ENCODE data around the gene PABPN1. TPM values are rescaled to one million over a fixed set of nuclear protein-coding genes. Genes with fewer than 3 reads are reported as not detected.

PABPN1 gene
- total RNA-seq, 1 donor from 2014 or later, result 70.7 TPM

DNA sequence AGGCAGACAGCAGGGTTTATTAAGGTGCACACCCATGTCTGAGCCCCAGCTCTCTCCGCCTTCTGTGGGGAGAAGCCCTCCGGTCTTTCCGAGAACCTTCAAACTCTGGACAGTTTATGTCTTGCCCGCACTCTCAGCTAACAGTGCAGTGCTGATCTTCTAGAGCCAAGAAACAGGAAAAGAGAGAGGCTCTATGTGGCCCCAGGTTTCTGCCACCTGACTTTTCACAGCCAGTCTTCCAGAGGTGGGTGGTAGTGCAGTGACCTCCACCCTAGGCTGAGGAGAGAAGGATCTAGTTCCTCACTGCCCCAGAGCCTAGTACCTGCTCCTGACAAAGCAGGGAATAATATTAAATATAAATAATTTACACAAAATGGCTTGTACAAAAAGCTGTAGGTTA, 35.4 kb downstream of the PABPN1 start:
- H3K4me3 ChIP-seq (ENCODE audit: low read depth, low read length), result no peak overlapping the region

DNA sequence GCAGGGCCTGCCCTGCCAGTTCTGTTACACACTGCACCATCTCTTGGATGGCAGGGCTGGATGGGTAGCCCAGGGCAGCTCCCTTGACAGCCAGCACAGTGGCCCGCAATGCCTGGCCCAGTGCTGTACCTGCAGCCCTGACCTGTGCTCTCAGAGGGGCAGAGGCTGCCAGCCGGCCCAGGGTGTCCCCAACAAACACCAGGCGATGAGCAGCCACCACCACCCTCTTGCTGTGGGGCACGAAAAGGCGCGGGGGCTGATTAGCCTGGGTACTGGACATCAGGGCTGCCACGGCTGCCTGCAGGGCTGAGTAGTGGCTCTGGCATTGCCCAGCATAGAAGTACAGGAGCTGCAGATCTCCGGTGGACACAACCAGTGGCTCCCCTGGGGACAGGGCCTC, 36.0 kb downstream of the PABPN1 start:
- no peaks in the 10 kb centered on the region for H3K36me3 ChIP-seq (ENCODE audit: control insufficient read depth, insufficient read depth, low read length)
- TF ChIP-seq, protein P1, sequence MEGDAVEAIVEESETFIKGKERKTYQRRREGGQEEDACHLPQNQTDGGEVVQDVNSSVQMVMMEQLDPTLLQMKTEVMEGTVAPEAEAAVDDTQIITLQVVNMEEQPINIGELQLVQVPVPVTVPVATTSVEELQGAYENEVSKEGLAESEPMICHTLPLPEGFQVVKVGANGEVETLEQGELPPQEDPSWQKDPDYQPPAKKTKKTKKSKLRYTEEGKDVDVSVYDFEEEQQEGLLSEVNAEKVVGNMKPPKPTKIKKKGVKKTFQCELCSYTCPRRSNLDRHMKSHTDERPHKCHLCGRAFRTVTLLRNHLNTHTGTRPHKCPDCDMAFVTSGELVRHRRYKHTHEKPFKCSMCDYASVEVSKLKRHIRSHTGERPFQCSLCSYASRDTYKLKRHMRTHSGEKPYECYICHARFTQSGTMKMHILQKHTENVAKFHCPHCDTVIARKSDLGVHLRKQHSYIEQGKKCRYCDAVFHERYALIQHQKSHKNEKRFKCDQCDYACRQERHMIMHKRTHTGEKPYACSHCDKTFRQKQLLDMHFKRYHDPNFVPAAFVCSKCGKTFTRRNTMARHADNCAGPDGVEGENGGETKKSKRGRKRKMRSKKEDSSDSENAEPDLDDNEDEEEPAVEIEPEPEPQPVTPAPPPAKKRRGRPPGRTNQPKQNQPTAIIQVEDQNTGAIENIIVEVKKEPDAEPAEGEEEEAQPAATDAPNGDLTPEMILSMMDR (IDR thresholded peaks at IDR 0.05; ENCODE audit: insufficient read depth, low read length, poor library complexity, severe bottlenecking), result no peak
- no peak overlapping the region for H3K4me3 ChIP-seq (ENCODE audit: low read depth, low read length)
- no peak for DNase-seq (ENCODE audit: low read depth)
- H3K27me3 ChIP-seq (ENCODE audit: control insufficient read depth, insufficient read depth, low read length), result peaks cover 6% of the 10 kb centered on the region

More for the DNA sequence above, 35.4 kb downstream of the PABPN1 start:
- TF ChIP-seq, protein P1 (IDR thresholded peaks at IDR 0.05; ENCODE audit: insufficient read depth, low read length, poor library complexity, severe bottlenecking), result no peak
- Histone ChIP-seq H3K27me3 (ENCODE audit: control insufficient read depth, insufficient read depth, low read length) (peaks cover 11% of the 10 kb centered on the region), H3K36me3 (ENCODE audit: control insufficient read depth, insufficient read depth, low read length) (no peaks in the 10 kb centered on the region)
- DNase-seq (ENCODE audit: low read depth), result no peak

DNA sequence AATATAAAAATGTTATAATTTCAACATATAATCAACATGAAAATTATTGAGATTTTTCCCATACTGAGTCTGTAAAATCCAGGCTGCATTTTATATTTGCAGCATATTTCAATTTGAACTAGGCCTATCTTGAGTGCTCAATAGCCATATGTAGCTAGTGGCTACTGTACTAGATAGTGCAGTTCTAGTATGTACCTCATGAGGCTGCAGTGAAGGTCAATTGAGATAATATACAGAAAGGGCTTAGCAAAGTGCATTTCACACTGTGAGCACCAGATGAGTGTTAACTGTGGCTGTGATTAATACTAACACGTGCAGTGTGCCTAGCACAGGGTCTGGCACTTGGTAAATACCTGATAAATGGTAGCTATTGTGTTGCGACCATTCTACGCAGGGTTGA, 36.8 kb downstream of the PABPN1 start:
- peaks cover 3% of the 10 kb centered on the region for H3K27me3 ChIP-seq (ENCODE audit: control insufficient read depth, insufficient read depth, low read length)
- H3K36me3 ChIP-seq (ENCODE audit: control insufficient read depth, insufficient read depth, low read length), result no peaks in the 10 kb centered on the region
- TF ChIP-seq, protein P1 (IDR thresholded peaks at IDR 0.05; ENCODE audit: insufficient read depth, low read length, poor library complexity, severe bottlenecking), result no peak
- H3K4me3 ChIP-seq (ENCODE audit: low read depth, low read length), result no peak overlapping the region
- no peak for DNase-seq (ENCODE audit: low read depth)

DNA sequence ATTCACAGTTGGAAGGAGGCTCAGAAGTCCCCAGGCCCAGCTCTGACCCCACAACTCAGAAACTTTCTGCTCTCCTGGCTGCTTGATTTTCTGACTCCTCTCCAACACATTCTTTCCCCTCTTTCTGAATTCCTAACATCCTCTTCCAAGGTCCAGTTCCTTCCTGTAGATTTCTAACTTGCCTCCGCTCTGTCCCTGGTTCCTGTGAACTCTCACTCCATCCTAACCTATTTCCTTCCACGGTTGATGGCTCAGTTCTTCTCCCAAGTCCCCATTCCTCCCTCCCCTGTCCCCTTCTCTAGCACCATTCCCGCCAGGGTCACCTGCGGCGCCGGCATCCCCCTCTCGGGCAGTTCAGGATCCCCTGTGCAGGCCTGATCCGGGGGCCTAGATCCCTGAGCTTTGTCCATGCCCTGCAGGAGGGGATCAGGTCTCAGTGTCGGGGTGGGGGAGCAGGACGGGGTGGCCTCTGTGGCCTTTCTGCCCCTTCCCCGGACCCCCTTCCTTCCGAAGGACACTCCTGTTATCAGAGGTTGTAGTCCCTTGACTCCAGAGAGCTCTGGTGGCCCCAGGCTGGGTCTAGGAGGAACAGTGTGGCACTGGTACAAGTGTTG, 37.4 kb downstream of the PABPN1 start:
- H3K27me3 ChIP-seq (ENCODE audit: control insufficient read depth, insufficient read depth, low read length), result no peaks in the 10 kb centered on the region
- TF ChIP-seq, protein P1 (IDR thresholded peaks at IDR 0.05; ENCODE audit: insufficient read depth, low read length, poor library complexity, severe bottlenecking), result no peak
- no peaks in the 10 kb centered on the region for H3K36me3 ChIP-seq (ENCODE audit: control insufficient read depth, insufficient read depth, low read length)
- no peak overlapping the region for H3K4me3 ChIP-seq (ENCODE audit: low read depth, low read length)
- DNase-seq (ENCODE audit: low read depth), result no peak

DNA sequence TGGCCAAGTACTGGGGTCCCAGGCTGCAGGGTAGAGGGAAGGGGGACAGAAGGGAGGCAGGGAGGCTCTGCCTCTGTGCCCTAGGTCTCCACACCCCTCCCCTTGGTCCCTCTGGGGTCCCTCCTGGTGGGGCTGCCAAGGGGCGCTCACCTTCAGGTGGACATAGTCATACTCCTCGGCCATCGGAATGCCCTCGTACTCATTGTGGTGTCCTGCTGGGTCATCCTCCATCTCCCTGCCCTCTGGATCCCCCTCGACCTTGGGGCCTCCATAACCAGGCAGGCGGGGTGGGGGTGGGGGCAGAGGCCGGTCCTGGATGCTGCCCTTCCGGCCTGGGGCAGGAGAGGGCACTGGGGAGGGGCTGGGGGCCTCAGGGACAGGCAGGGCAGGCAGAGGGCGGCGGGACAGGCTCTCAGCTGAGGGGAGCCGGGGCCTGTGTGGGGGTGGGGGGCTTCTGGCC, 37.9 kb downstream of the PABPN1 start:
- DNase-seq (ENCODE audit: low read depth), result no peak
- Histone ChIP-seq H3K27me3 (ENCODE audit: control insufficient read depth, insufficient read depth, low read length) (no peaks in the 10 kb centered on the region), H3K4me3 (ENCODE audit: low read depth, low read length) (no peak overlapping the region), H3K36me3 (ENCODE audit: control insufficient read depth, insufficient read depth, low read length) (no peaks in the 10 kb centered on the region)
- TF ChIP-seq, protein P1 (IDR thresholded peaks at IDR 0.05; ENCODE audit: insufficient read depth, low read length, poor library complexity, severe bottlenecking), result no peak
